HFFc6 (cell line): ENCODE results near the gene POLR1A. TPM values are rescaled to one million over a fixed set of nuclear protein-coding genes. Genes with fewer than 3 reads are reported as not detected.

Experiments used
- DNase-seq: peaks from one replicate; pipeline ENCODE4 v3.0.0-alpha.2; 2018
- H3K27ac Mint-ChIP-seq: 2 replicates; pipeline ENCODE4 v1.8.0; 2020; ENCODE audit warnings: mild to moderate bottlenecking, mixed read lengths
- H3K27me3 Mint-ChIP-seq: 2 replicates; pipeline ENCODE4 v1.8.0; 2021; ENCODE audit warnings: mild to moderate bottlenecking, moderate library complexity, mixed read lengths; ENCODE audit not compliant: insufficient read depth
- H3K36me3 Mint-ChIP-seq: 2 replicates; pipeline ENCODE4 v1.8.0; 2021; ENCODE audit warnings: low read depth, mixed read lengths
- H3K4me1 Mint-ChIP-seq: 2 replicates; pipeline ENCODE4 v1.8.0; 2020; ENCODE audit warnings: low read depth, mixed read lengths
- H3K4me3 Mint-ChIP-seq: 2 replicates; pipeline ENCODE4 v1.8.0; 2020; ENCODE audit warnings: mild to moderate bottlenecking, moderate library complexity, mixed read lengths
- H3K9me3 Mint-ChIP-seq: 2 replicates; pipeline ENCODE4 v1.8.0; 2020; ENCODE audit warnings: mild to moderate bottlenecking, mixed read lengths
- CTCF ChIP-seq: fragments of 200-600 bp; sonication (generic); IDR thresholded peaks from 2 replicates; pipeline ENCODE4 v1.5.0; 2021; ENCODE audit warnings: antibody characterized with exemption, mild to moderate bottlenecking
- total RNA-seq, 6 experiments: library from RNA; stranded (reverse); fragmentation: NEBNext Ultra II Directional; extraction: Animal tissue kit (Norgen Biotek cat#: 25700); gene quantifications; 2 replicates in 1 of 6; 3 replicates in 5 of 6; pipeline ENCODE4 v1.2.3, GENCODE V29; 2021

POLR1A gene
- total RNA-seq, 6 experiments from 2014 or later = 32.2 to 37.6 (median 34.8) TPM

GRCh38 chr2:86014493-86014892 is 91.2 kb downstream of the POLR1A start:
- Mint-ChIP-seq H3K27ac (no peak overlapping the region), H3K4me3 (no peak overlapping the region), H3K9me3 (peaks cover 13% of the 10 kb centered on the region), H3K36me3 (peaks cover 17% of the 10 kb centered on the region; the same call in 1 of the 2 replicates), H3K27me3 (peaks cover 17% of the 10 kb centered on the region), H3K4me1 (no peaks in the 10 kb centered on the region)
- DNase-seq = no peak
- TF ChIP-seq CTCF = no peak

DNA sequence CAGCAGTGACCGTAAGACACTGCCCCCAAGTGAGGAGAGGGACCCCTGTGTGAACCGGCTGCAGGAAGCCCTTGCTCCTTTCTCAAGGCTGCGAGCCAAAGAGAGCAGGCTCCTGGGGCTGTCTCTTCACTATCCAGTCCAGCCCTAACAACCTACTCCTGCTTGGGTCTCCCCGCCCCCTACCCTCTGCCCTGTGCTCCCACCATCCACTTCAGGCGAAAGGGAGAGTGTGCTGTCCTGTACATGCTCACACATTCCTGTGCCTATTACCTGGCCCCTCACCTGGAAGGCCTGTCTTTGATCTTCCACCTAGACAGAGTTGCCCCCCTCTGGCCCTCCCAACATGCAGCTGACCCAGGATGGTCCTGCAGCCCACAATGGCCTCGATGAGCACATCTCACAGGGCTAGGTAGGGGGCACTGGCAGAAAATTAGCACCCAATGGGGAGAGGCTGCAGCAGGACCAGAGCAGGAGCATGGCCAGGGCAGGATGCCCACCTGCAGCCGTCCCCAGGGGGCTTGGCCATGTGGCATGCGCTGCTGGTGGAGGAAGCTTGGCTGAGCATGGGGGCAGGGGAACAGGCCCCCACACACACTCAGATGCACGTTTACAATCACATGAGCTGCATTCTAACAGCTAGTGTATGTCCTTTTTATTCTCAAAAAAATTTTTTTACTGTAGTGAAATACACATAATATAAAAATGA is 93.5 kb downstream of the POLR1A start:
- Mint-ChIP-seq H3K4me3 (no peak overlapping the region), H3K36me3 (peaks cover 17% of the 10 kb centered on the region; the same call in 1 of the 2 replicates), H3K4me1 (no peaks in the 10 kb centered on the region), H3K27me3 (peaks cover 13% of the 10 kb centered on the region), H3K9me3 (peaks cover 17% of the 10 kb centered on the region), H3K27ac (no peak overlapping the region)
- no peak for DNase-seq
- TF ChIP-seq CTCF = no peak

- Mint-ChIP-seq H3K36me3 (peaks cover 22% of the 10 kb centered on the region), H3K4me1 (no peaks in the 10 kb centered on the region), H3K9me3 (peaks cover 24% of the 10 kb centered on the region), H3K4me3 (no peak overlapping the region), H3K27me3 (peaks cover 12% of the 10 kb centered on the region), H3K27ac (no peak overlapping the region)
- TF ChIP-seq CTCF = no peak
- no peak for DNase-seq
Observed at GRCh38 chr2:86011449-86011941, 94.2 kb downstream of the POLR1A start.

- H3K36me3 Mint-ChIP-seq = peaks cover 32% of the 10 kb centered on the region
- no peak for TF ChIP-seq CTCF
Observed at GRCh38 chr2:86010083-86010482, 95.6 kb downstream of the POLR1A start.

DNA sequence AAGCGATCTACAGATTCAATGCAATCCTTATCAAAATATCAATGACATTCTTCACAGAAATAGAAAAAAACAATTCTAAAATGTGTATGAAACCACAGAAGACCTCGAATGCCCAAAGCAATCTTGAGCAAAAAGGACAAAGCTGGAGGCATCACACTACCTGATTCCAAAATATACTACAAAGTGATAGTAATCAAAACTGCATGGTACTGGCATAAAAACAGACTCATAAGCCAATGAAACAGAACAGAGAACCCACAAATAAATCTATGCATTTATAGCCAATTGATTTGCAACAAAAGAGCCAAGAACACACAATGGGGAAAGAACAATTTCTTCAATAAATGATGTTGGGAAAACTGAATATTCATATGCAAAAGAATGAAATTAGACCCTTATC is 99.2 kb downstream of the POLR1A start:
- H3K27ac Mint-ChIP-seq = no peak overlapping the region
- H3K4me3 Mint-ChIP-seq = no peak overlapping the region
- H3K27me3 Mint-ChIP-seq = no peaks in the 10 kb centered on the region; the same call in 1 of the 2 replicates
- H3K36me3 Mint-ChIP-seq = peaks cover 23% of the 10 kb centered on the region
- peaks cover 30% of the 10 kb centered on the region for H3K9me3 Mint-ChIP-seq
- no peak for TF ChIP-seq CTCF
- DNase-seq = no peak
- no peaks in the 10 kb centered on the region for H3K4me1 Mint-ChIP-seq

More at GRCh38 chr2:86010083-86010482, 95.6 kb downstream of the POLR1A start:
- H3K4me3 Mint-ChIP-seq = no peak overlapping the region
- H3K27me3 Mint-ChIP-seq = peaks cover 9% of the 10 kb centered on the region
- no peak overlapping the region for H3K27ac Mint-ChIP-seq
- DNase-seq = no peak
- peaks cover 35% of the 10 kb centered on the region for H3K9me3 Mint-ChIP-seq
- H3K4me1 Mint-ChIP-seq = no peaks in the 10 kb centered on the region
